Gastroesophageal sphincter (tissue), 4 donors: ENCODE measurements around the gene RAB44. TPM values are rescaled to one million over a fixed set of nuclear protein-coding genes. Genes with fewer than 3 reads are reported as not detected.

Source experiments
- ATAC-seq: fragments of 150-250 bp; one replicate; pipeline ENCODE4 v1.9.1; 2016; ENCODE audit warnings: mild to moderate bottlenecking, moderate library complexity
- H3K27ac ChIP-seq, 4 donors: fragments of 200-600 bp; sonication (generic) in 3 of 4; 1 replicate in 3 of 4; 2 replicates in 1 of 4; pipeline ENCODE4 v1.5.1; 2016 to 2019
- H3K27me3 ChIP-seq: fragments of 200-600 bp; sonication (generic); one replicate; pipeline ENCODE4 v1.5.1; 2019
- H3K36me3 ChIP-seq, 2 donors: fragments of 200-600 bp; sonication (generic); one replicate each; pipeline ENCODE4 v1.5.1; 2019; ENCODE audit warnings: control low read depth in 1 of 2
- H3K4me1 ChIP-seq, 3 donors: fragments of 200-600 bp; sonication (generic); 1 replicate in 2 of 3; 2 replicates in 1 of 3; pipeline ENCODE4 v1.5.1; 2016 to 2019; ENCODE audit warnings: control low read depth in 2 of 3
- H3K4me3 ChIP-seq, 2 donors: fragments of 200-600 bp; sonication (generic); one replicate each; pipeline ENCODE4 v1.5.1; 2019; ENCODE audit warnings: mild to moderate bottlenecking in 1 of 2, moderate library complexity in 1 of 2
- H3K9me3 ChIP-seq, 3 donors: fragments of 200-600 bp; sonication (generic); one replicate each; pipeline ENCODE4 v1.5.1; 2017 to 2019; ENCODE audit warnings: control low read depth in 2 of 3
- EP300 ChIP-seq: sonication (generic); formaldehyde crosslinking; IDR thresholded peaks from one replicate; pipeline ENCODE4 v1.6.1; 2017; ENCODE audit warnings: antibody characterized with exemption, mild to moderate bottlenecking
- POLR2A ChIP-seq, 2 donors: fragments of 450-650 bp; IDR thresholded peaks; one replicate each; pipeline ENCODE4 v1.6.1; 2017; ENCODE audit warnings: antibody characterized with exemption in 2 of 2, mild to moderate bottlenecking in 2 of 2, moderate library complexity in 1 of 2
- POLR2AphosphoS5 ChIP-seq: sonication (generic); formaldehyde crosslinking; IDR thresholded peaks from one replicate; pipeline ENCODE4 v1.6.1; 2017; ENCODE audit warnings: antibody characterized with exemption
- WGBS, 2 donors: methylation state at CpG; one replicate each; pipeline ENCODE4 v1.1.5; 2018; ENCODE audit warnings: low coverage in 1 of 2; 5-methylcytosine and 5-hydroxymethylcytosine counted together
- total RNA-seq, 4 donors: library from RNA; depleted of rRNA; stranded (reverse); fragments of >200 nt; gene quantifications; one replicate each; pipeline ENCODE4 v1.1.0, GENCODE V29; 2016
- TF ChIP-seq, protein P1 (sequence below), 4 experiments: fragments of 200-600 bp in 2 of 4; fragments of 450-650 bp in 2 of 4; sonication (generic) in 1 of 4; IDR thresholded peaks; one replicate each; pipeline ENCODE4 v1.5.1; 2017 to 2019; ENCODE audit warnings: antibody characterized with exemption in 4 of 4, mild to moderate bottlenecking in 2 of 4, moderate library complexity in 2 of 4

The RAB44 gene
- total RNA-seq, 4 donors from 2014 or later: 0.67 to 1.6 (median 0.89) TPM; not detected in 1

DNA sequence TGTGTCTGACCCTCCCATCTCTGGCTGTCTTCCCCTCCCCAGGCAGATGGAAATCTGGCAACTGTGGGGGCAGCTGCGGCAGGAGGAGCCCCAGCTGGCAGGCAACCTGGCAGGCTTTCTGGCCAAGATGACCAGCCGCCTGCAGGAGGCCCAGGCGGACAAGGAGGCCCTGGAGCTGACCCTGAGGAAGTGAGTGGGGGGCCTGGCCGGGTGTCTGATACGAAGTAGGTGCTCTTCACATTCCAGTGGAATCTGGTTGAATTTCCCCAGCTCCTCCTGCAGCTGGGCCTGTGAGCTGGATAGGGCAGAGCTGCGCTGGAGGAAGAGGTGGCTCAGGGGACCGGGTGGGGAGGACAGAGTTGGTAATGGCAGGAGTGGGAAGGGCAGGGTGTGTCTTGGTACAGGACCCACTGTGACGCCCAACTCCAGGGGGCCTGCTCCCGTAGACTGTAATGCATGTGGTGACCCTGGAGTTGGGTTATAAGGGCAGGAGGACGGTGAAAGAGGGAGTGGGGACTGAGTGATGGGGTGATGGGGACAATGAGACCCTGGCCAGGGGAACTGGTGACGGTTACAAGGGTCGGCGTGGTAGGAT, 19.7 kb downstream of the RAB44 start:
- H3K9me3 ChIP-seq: no peaks in the 10 kb centered on the region
- H3K4me3 ChIP-seq: no peak overlapping the region
- no peaks in the 10 kb centered on the region for H3K36me3 ChIP-seq
- no peaks in the 10 kb centered on the region for H3K4me1 ChIP-seq
- TF ChIP-seq POLR2AphosphoS5: no peak
- no peak for TF ChIP-seq EP300
- no peak for TF ChIP-seq POLR2A (IDR thresholded peaks at IDR 0.05)
- TF ChIP-seq, protein P1, sequence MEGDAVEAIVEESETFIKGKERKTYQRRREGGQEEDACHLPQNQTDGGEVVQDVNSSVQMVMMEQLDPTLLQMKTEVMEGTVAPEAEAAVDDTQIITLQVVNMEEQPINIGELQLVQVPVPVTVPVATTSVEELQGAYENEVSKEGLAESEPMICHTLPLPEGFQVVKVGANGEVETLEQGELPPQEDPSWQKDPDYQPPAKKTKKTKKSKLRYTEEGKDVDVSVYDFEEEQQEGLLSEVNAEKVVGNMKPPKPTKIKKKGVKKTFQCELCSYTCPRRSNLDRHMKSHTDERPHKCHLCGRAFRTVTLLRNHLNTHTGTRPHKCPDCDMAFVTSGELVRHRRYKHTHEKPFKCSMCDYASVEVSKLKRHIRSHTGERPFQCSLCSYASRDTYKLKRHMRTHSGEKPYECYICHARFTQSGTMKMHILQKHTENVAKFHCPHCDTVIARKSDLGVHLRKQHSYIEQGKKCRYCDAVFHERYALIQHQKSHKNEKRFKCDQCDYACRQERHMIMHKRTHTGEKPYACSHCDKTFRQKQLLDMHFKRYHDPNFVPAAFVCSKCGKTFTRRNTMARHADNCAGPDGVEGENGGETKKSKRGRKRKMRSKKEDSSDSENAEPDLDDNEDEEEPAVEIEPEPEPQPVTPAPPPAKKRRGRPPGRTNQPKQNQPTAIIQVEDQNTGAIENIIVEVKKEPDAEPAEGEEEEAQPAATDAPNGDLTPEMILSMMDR (IDR thresholded peaks at IDR 0.05): no peak
- H3K27ac ChIP-seq: no peak overlapping the region
- 61 to 64% methylated on average over 3 to 7 of the region's 13 CpGs for WGBS, 2 donors
- no peaks in the 10 kb centered on the region for H3K27me3 ChIP-seq
- ATAC-seq: no peak

DNA sequence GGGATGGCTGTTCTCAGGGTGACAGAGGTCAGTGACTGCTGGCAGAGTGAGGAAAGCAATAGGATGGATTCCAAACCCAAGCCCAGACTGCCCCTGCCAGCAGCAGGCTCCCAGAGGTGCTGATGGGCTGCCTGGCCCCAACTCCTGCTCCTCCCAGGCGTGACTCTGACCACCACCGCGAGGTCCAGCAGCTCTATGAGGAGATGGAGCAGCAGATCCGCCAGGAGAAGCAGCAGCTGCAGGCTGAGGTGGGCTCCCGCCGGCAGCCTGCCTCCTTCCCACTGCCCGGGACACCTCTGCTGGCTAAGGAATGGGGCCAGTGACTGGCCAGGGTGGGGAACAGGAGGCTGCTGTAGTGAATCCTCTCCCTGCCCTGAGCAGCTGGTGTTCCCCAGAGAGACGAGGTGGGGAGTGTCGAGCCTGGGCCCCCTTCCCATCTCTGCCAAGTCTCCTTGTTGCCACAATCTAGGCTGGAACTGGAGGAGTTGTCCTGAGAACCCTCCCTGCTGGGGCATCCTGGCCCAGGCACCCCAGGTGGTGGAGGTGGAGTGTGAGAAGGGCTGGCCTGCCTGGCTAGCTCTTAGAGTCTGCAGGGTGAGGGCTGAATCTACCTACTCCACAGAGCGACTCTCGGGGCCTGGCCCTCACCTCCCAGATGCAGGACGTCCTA, 20.4 kb downstream of the RAB44 start:
- no peak overlapping the region for H3K27ac ChIP-seq
- WGBS, 2 donors: no CpG with 5 or more reads among the region's 12 CpGs
- ATAC-seq: no peak
- no peak overlapping the region for H3K4me3 ChIP-seq
- no peaks in the 10 kb centered on the region for H3K4me1 ChIP-seq
- TF ChIP-seq POLR2AphosphoS5 (no peak), POLR2A (IDR thresholded peaks at IDR 0.05) (no peak), EP300 (no peak)
- TF ChIP-seq, protein P1 (IDR thresholded peaks at IDR 0.05): no peak
- no peaks in the 10 kb centered on the region for H3K27me3 ChIP-seq
- H3K36me3 ChIP-seq: no peaks in the 10 kb centered on the region
- H3K9me3 ChIP-seq: no peaks in the 10 kb centered on the region

DNA sequence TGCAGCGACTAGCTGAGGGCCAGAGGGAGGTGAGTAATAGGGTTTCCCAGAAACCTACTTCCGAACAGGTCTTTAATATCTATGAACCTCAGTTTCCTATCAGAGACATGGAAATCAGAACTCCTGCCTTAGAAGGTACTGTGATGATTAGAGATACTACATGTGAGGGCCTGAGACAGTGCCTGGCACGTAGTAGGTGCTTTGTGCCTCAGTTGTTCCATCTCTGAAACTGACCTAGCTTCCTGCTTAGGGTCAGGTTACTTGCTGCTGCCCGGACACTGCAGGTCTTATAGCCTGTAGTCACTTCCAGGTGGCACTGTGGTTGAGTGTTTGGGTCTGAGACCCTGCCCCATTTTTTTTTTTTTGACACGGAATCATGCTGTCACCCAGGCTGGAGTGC, 20.9 kb downstream of the RAB44 start:
- no peaks in the 10 kb centered on the region for H3K27me3 ChIP-seq
- no CpG with 5 or more reads among the region's 5 CpGs for WGBS, 2 donors
- ATAC-seq: no peak
- H3K9me3 ChIP-seq: no peaks in the 10 kb centered on the region
- TF ChIP-seq, protein P1 (IDR thresholded peaks at IDR 0.05): no peak
- TF ChIP-seq EP300 (no peak), POLR2A (IDR thresholded peaks at IDR 0.05) (no peak), POLR2AphosphoS5 (no peak)
- H3K36me3 ChIP-seq: no peaks in the 10 kb centered on the region
- H3K4me3 ChIP-seq: no peak overlapping the region
- H3K27ac ChIP-seq: no peak overlapping the region
- no peaks in the 10 kb centered on the region for H3K4me1 ChIP-seq

DNA sequence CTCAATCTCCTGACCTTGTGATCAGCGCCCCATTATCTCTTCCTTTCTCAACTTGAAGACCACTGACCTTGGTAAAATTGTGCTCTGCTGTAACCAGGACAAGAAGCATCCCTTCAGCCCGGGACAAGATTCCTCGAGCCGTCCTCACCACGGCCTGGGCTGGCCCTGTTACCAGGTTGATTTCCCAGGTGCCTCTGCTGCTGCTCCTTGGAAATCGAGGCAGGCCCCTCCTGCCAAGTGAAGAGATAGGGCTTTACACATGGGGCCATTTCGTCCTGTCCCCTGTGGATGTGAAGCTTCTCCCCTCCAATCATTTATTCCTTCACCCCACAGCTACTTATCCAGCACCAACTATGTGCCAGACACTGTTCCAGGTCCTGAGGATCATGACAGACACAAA, 21.5 kb downstream of the RAB44 start:
- no peak overlapping the region for H3K27ac ChIP-seq
- no peaks in the 10 kb centered on the region for H3K36me3 ChIP-seq
- no peaks in the 10 kb centered on the region for H3K4me1 ChIP-seq
- TF ChIP-seq, protein P1 (IDR thresholded peaks at IDR 0.05): no peak
- no peak for TF ChIP-seq EP300
- no peak for TF ChIP-seq POLR2A (IDR thresholded peaks at IDR 0.05)
- TF ChIP-seq POLR2AphosphoS5: no peak
- ATAC-seq: no peak
- WGBS, 2 donors: 80% methylated on average over 3 of the region's 7 CpGs; no CpG with 5 or more reads in 1 of the 2 donors
- no peaks in the 10 kb centered on the region for H3K9me3 ChIP-seq
- H3K4me3 ChIP-seq: no peak overlapping the region
- H3K27me3 ChIP-seq: no peaks in the 10 kb centered on the region
